HG03135 (cell line): ENCODE measurements around the gene TWIST2.

Experiments
- ATAC-seq: cut with Tn5 transposase; IDR thresholded peaks from one replicate; pipeline ENCODE4 v1.9.1; 2021; ENCODE audit warnings: mild to moderate bottlenecking, moderate library complexity; ENCODE audit not compliant: unreplicated experiment

Gene TWIST2

GRCh38 chr2:238847841-238848690 lies at the start of gene TWIST2:
Gene TWIST2, plus strand, starts transcription at chr2:238848085. Its CDS starts 131 bp downstream, at chr2:238848216.
- no peak for ATAC-seq

- no peak for ATAC-seq
These were observed 46.1 kb upstream of the TWIST2 start for GRCh38 chr2:238801791-238802190.

GRCh38 chr2:238802957-238803356 lies 44.9 kb upstream of the TWIST2 start:
- ATAC-seq: no peak

- ATAC-seq: no peak
These were observed 43.7 kb upstream of the TWIST2 start for GRCh38 chr2:238803996-238804870.

GRCh38 chr2:238808761-238809160 lies 39.1 kb upstream of the TWIST2 start:
- ATAC-seq: no peak

- no peak for ATAC-seq
These were observed 37.6 kb upstream of the TWIST2 start for GRCh38 chr2:238810321-238810720.

- ATAC-seq: no peak
These were observed 36.6 kb upstream of the TWIST2 start for GRCh38 chr2:238811293-238811692.

GRCh38 chr2:238811759-238812158 lies 36.1 kb upstream of the TWIST2 start:
- no peak for ATAC-seq

GRCh38 chr2:238813109-238813508 lies 34.8 kb upstream of the TWIST2 start:
- ATAC-seq: no peak

GRCh38 chr2:238814815-238815214 lies 33.1 kb upstream of the TWIST2 start:
- no peak for ATAC-seq

GRCh38 chr2:238816291-238816690 lies 31.6 kb upstream of the TWIST2 start:
- ATAC-seq: no peak

- no peak for ATAC-seq
These were observed 30.5 kb upstream of the TWIST2 start for GRCh38 chr2:238817382-238817781.

- no peak for ATAC-seq
These were observed 30.0 kb upstream of the TWIST2 start for GRCh38 chr2:238817891-238818290.

- ATAC-seq: no peak
These were observed 29.3 kb upstream of the TWIST2 start for GRCh38 chr2:238818561-238818960.

GRCh38 chr2:238820197-238820596 lies 27.7 kb upstream of the TWIST2 start:
- no peak for ATAC-seq

- ATAC-seq: no peak
These were observed 27.0 kb upstream of the TWIST2 start for GRCh38 chr2:238820916-238821315.

GRCh38 chr2:238821391-238821790 lies 26.5 kb upstream of the TWIST2 start:
- ATAC-seq: no peak

GRCh38 chr2:238821944-238822670 lies 25.8 kb upstream of the TWIST2 start:
- no peak for ATAC-seq

GRCh38 chr2:238822955-238823354 lies 24.9 kb upstream of the TWIST2 start:
- no peak for ATAC-seq

- ATAC-seq: no peak
These were observed 16.7 kb upstream of the TWIST2 start for GRCh38 chr2:238831177-238831576.

GRCh38 chr2:238834982-238835381 lies 12.9 kb upstream of the TWIST2 start:
- no peak for ATAC-seq
